HL-60 (cell line): ENCODE measurements around the gene HEXD.
"Not testable (repeated sequence)": the region's sequence is repeated elsewhere in the genome, so short reads cannot be mapped to it uniquely, and the experiment has no call there.

Experiments
- DNase-seq, 2 experiments: peaks; one replicate each; pipeline ENCODE4 v3.0.0-alpha.2; 2010 to 2020; ENCODE audit warnings: low read depth in 1 of 2, low spot score in 1 of 2
- H3K27ac ChIP-seq: fragments of 250-450 bp; sonication (Bioruptor Pico); replicated peaks from 2 replicates; pipeline ENCODE4 v1.5.1; 2020; ENCODE audit warnings: mild to moderate bottlenecking, moderate library complexity
- H3K27me3 ChIP-seq: fragments of 250-450 bp; sonication (Bioruptor Pico); 2 replicates; pipeline ENCODE4 v1.5.1; 2021; ENCODE audit warnings: mild to moderate bottlenecking, moderate library complexity; ENCODE audit not compliant: insufficient read depth, poor library complexity, severe bottlenecking
- H3K4me3 ChIP-seq: replicated peaks from 2 replicates; pipeline ENCODE4 v1.5.1; 2011; ENCODE audit warnings: mild to moderate bottlenecking, control low read depth, low read length; ENCODE audit not compliant: insufficient read depth
- CTCF ChIP-seq: IDR thresholded peaks from one replicate; pipeline ENCODE4 v1.5.1; 2011; ENCODE audit warnings: low read length, control low read depth, inconsistent platforms; ENCODE audit not compliant: insufficient read depth
- GABPA ChIP-seq: IDR thresholded peaks from 2 replicates; pipeline ENCODE4 v1.6.1; 2012; ENCODE audit warnings: low read depth
- POLR2AphosphoS5 ChIP-seq: IDR thresholded peaks from 2 replicates; pipeline ENCODE4 v1.6.1; 2012; ENCODE audit warnings: low read depth
- REST ChIP-seq: IDR thresholded peaks from 2 replicates; pipeline ENCODE4 v1.6.1; 2012; ENCODE audit warnings: low read depth; ENCODE audit not compliant: insufficient replicate concordance
- SPI1 ChIP-seq: IDR thresholded peaks from 2 replicates; pipeline ENCODE4 v1.6.1; 2012; ENCODE audit warnings: low read depth, mild to moderate bottlenecking, borderline replicate concordance

Gene HEXD

GRCh38 chr17:82452162-82452561, 34.0 kb downstream of the HEXD start:
- no peak for DNase-seq
- H3K27ac ChIP-seq = no peak overlapping the region
- H3K27me3 ChIP-seq = no peaks in the 10 kb centered on the region
- TF ChIP-seq POLR2AphosphoS5 = no peak
- no peak overlapping the region for H3K4me3 ChIP-seq

- H3K27ac ChIP-seq, DNase-seq, H3K27me3 ChIP-seq, H3K4me3 ChIP-seq: not testable (repeated sequence)
Observed at GRCh38 chr17:82453151-82453550, 35.0 kb downstream of the HEXD start.

- not testable (repeated sequence) for DNase-seq, H3K27ac ChIP-seq, H3K4me3 ChIP-seq, H3K27me3 ChIP-seq
Observed at GRCh38 chr17:82453706-82454105, 35.6 kb downstream of the HEXD start.

GRCh38 chr17:82457073-82457928, 39.2 kb downstream of the HEXD start:
- peak overlapping the region; percentile 97 for H3K27ac ChIP-seq
- TF ChIP-seq REST (no peak), POLR2AphosphoS5 (peak; percentile 54), SPI1 (peak; percentile 26; the same call in 1 of the 2 replicates)
- peak overlapping the region; percentile 86 for H3K4me3 ChIP-seq
- DNase-seq = peak in 1 of 2 experiments; percentile 90
- no peaks in the 10 kb centered on the region for H3K27me3 ChIP-seq

GRCh38 chr17:82457929-82458178, 39.7 kb downstream of the HEXD start:
- Histone ChIP-seq H3K27me3 (no peaks in the 10 kb centered on the region), H3K27ac (peak overlapping the region; percentile 97), H3K4me3 (peak overlapping the region; percentile 86)
- no peak for DNase-seq
- TF ChIP-seq GABPA (no peak), SPI1 (no peak), POLR2AphosphoS5 (no peak), CTCF (no peak), REST (no peak)

- Histone ChIP-seq H3K4me3 (peak within 1 kb of the TSS; percentile 86), H3K27me3 (no peaks in the 10 kb centered on the region), H3K27ac (peak within 1 kb of the TSS; percentile 97)
- TF ChIP-seq GABPA = peak; percentile 11; the same call in 1 of the 2 replicates
- peak; percentile 71; the same call in 1 of the 2 replicates for TF ChIP-seq POLR2AphosphoS5
- peak; percentile 71 for TF ChIP-seq REST
- no peak; the same call in 1 of the 2 replicates for TF ChIP-seq SPI1
- TF ChIP-seq CTCF = no peak
- DNase-seq = peak; percentile 98 to 99
Observed at GRCh38 chr17:82458179-82458884, 40.2 kb downstream of the HEXD start, which contains the start of gene NARF. Gene NARF (plus strand): TSS chr17:82458741. CDS start chr17:82458804, 63 bp downstream.
